Measurements from ENCODE around the gene SYNCRIP.

DNA sequence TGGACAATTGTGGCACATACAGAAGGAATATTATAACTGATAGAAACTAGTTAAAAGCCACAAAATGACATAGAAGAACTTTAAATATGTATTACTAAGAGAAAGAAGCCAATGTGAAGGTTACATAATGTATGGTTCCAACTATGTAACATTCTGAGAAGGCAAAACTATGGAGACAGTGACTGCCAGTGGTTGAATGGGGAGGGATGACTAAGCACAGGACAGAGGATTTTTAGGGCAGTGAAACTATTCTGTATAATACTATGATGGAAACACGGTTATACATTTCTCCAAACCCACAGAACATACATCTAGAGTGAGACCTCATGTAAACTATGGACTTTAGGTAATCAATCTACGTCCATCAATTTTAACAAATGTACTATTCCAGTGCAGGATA lies 22.4 kb downstream of the SYNCRIP start:
- TF ChIP-seq, protein P1, sequence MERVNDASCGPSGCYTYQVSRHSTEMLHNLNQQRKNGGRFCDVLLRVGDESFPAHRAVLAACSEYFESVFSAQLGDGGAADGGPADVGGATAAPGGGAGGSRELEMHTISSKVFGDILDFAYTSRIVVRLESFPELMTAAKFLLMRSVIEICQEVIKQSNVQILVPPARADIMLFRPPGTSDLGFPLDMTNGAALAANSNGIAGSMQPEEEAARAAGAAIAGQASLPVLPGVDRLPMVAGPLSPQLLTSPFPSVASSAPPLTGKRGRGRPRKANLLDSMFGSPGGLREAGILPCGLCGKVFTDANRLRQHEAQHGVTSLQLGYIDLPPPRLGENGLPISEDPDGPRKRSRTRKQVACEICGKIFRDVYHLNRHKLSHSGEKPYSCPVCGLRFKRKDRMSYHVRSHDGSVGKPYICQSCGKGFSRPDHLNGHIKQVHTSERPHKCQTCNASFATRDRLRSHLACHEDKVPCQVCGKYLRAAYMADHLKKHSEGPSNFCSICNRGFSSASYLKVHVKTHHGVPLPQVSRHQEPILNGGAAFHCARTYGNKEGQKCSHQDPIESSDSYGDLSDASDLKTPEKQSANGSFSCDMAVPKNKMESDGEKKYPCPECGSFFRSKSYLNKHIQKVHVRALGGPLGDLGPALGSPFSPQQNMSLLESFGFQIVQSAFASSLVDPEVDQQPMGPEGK (CRISPR knock-in tag; IDR thresholded peaks at IDR 0.05; ENCODE audit: borderline replicate concordance), result no peak
- TF ChIP-seq OSR1 (CRISPR knock-in tag; IDR thresholded peaks at IDR 0.05), result no peak
- TF ChIP-seq POU6F1 (CRISPR knock-in tag; IDR thresholded peaks at IDR 0.05; ENCODE audit: borderline replicate concordance, low read depth), result no peak
- no peak for TF ChIP-seq CSRNP3 (CRISPR knock-in tag; IDR thresholded peaks at IDR 0.05)
- TF ChIP-seq ZNF8 (CRISPR knock-in tag; IDR thresholded peaks at IDR 0.05), result no peak
- TF ChIP-seq ZNF565 (CRISPR knock-in tag; conservative IDR thresholded peaks at IDR 0.05; ENCODE audit: low read depth), result no peak
- TF ChIP-seq ARNTL (CRISPR knock-in tag; IDR thresholded peaks at IDR 0.05; ENCODE audit: borderline replicate concordance, low read depth), result no peak
- TF ChIP-seq TCF4 (CRISPR knock-in tag; IDR thresholded peaks at IDR 0.05; ENCODE audit: borderline replicate concordance), result no peak
- no peak for TF ChIP-seq RARB (CRISPR knock-in tag; IDR thresholded peaks at IDR 0.05)
- TF ChIP-seq TOX (CRISPR knock-in tag; IDR thresholded peaks at IDR 0.05; ENCODE audit: borderline replicate concordance), result no peak
- TF ChIP-seq SNAI2 (CRISPR knock-in tag; IDR thresholded peaks at IDR 0.05), result no peak

All from SK-N-SH treated with all-trans-retinoic acid at 6 μM for 48 hours (cell line).